Measurements from ENCODE around the gene UBN1. TPM values are rescaled to one million over a fixed set of nuclear protein-coding genes. Genes with fewer than 3 reads are reported as not detected.

Gene UBN1
- total RNA-seq, 4 donors from 2014 or later = 56.0 to 119 (median 62.2) TPM

DNA sequence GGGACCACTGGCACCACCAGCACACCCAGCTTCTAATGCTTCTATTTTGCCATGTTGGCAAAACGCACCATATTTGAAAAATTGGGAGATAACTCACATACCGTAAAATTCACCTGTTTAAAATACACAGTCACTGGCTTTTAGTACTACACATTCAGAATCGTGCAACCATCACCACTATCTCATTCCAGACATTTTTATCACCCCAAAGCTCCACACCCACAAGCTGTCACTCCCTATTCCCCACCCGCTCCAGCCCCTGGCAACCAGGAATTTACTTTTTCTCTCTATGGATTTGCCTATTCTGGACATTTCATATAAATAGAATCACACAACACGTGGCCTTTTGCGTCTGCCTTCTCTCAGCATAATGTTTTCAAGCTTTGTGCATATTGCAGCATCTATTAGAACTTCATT lies 64.7 kb downstream of the UBN1 start:
- Histone ChIP-seq H3K36me3 (no peaks in the 10 kb centered on the region), H3K27ac (no peak overlapping the region), H3K27me3 (no peaks in the 10 kb centered on the region), H3K4me3 (no peak overlapping the region), H3K9me3 (no peaks in the 10 kb centered on the region), H3K4me1 (no peaks in the 10 kb centered on the region)
- TF ChIP-seq, protein P1, sequence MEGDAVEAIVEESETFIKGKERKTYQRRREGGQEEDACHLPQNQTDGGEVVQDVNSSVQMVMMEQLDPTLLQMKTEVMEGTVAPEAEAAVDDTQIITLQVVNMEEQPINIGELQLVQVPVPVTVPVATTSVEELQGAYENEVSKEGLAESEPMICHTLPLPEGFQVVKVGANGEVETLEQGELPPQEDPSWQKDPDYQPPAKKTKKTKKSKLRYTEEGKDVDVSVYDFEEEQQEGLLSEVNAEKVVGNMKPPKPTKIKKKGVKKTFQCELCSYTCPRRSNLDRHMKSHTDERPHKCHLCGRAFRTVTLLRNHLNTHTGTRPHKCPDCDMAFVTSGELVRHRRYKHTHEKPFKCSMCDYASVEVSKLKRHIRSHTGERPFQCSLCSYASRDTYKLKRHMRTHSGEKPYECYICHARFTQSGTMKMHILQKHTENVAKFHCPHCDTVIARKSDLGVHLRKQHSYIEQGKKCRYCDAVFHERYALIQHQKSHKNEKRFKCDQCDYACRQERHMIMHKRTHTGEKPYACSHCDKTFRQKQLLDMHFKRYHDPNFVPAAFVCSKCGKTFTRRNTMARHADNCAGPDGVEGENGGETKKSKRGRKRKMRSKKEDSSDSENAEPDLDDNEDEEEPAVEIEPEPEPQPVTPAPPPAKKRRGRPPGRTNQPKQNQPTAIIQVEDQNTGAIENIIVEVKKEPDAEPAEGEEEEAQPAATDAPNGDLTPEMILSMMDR (IDR thresholded peaks at IDR 0.05) = no peak
- TF ChIP-seq POLR2A (IDR thresholded peaks at IDR 0.05) = no peak
- DNase-seq = no peak

DNA sequence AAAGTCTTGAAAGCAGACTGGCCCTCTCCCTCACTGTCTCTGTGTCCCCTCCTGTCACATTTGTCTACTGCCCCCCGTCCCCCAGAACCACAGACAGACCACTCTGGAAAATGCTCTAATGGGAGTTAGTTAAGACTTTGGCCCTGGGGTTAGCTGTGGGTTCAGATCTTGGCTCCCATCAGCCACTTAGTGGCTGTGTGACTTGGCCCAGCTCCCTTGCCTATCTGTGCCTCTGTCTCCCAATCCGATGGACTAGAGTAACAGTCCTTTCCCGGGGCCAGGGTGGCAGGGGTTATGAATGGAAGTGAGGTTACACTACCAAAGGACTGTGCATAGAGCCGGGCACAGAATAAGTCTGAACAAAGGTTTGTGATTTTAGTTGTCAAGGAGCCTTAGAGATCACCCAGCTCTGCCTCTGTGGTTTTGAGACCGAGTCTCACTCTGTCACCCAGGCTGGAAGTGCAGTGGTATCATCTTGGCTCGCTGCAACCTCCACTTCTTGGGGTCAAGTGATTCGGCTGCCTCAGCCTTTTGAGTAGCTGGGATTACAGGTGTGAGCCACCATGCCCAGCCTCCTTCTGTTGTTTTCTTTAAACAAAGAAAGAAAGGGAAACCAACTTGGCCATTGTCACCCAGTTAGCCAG lies 66.0 kb downstream of the UBN1 start:
- DNase-seq = no peak
- no peak for TF ChIP-seq POLR2A (IDR thresholded peaks at IDR 0.05)
- TF ChIP-seq, protein P1 (IDR thresholded peaks at IDR 0.05) = no peak
- H3K27me3 ChIP-seq = no peaks in the 10 kb centered on the region
- no peaks in the 10 kb centered on the region for H3K36me3 ChIP-seq
- no peaks in the 10 kb centered on the region for H3K4me1 ChIP-seq
- no peak overlapping the region for H3K27ac ChIP-seq
- no peak overlapping the region for H3K4me3 ChIP-seq
- H3K9me3 ChIP-seq = no peaks in the 10 kb centered on the region

DNA sequence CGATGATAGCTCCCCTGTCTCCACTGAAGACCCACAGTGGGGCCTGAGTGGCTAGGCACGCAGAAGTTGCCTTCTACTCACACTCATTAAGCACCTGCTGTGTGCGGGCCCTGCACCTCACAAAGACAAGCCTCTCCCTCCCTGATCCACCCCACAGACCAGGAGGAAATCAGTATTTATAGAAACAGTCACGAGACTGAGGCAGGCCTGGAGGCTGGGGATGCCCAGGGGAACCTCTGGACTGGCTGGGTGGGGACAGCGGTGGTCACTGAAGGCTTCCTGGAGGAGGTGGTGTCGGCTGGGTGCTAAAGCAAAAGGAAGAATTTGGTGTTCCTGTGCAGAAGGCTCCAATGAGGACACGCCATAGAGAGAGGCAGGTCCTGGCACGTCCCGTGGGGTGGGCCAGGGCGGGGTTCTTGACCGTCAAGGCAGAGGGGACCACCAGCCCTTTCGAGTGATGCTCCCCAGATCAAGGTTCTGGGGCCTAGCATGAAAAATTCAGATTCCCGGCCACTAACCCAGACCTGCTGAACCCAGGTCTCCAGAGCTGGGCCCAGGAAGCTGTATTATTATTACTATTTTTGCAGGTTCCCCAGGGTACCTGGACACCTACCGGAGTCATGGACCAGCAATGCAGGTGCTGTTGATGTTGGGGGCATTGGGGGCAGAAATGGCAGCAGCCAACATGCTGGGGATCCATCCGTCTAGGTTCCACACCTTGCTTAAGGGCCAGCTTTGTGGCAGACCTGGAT lies 66.7 kb downstream of the UBN1 start:
- no peak for DNase-seq
- Histone ChIP-seq H3K27me3 (no peaks in the 10 kb centered on the region), H3K4me1 (no peaks in the 10 kb centered on the region), H3K9me3 (no peaks in the 10 kb centered on the region), H3K36me3 (no peaks in the 10 kb centered on the region), H3K4me3 (no peak overlapping the region), H3K27ac (no peak overlapping the region)
- TF ChIP-seq POLR2A (IDR thresholded peaks at IDR 0.05) = no peak
- TF ChIP-seq, protein P1 (IDR thresholded peaks at IDR 0.05) = no peak

DNA sequence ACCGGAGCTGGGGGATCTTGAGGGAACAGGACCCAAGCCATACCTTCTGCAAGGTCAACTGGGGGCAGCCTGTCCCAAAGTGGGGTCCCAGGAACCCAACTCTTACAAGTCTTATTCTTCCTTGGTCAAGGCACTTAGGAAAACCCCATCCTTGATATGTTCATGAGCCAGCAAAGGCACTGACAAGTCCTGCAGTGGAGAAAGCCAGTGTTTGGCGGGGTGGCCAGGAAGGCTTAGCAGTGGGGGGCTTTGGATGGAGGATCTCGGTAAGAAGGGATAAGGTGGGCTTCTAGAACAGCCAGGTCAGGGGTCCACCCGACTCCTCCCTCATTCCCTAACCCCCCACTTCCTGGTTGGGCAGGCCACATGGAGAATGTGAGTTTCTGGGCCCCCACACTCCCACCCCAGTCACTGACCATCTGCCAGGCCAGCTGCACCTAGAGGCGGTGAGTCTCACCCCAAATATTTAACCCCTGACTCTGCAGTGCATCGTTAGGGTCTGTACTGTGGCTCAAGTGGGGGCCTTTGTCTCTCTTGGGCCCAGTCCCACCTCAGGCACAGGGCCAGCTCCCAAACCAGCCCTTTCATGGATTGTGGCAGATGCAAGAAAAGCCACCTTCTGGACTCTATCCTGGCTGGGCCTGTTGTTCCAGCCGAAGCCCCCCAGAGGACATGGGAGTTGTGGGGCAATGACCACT lies 67.4 kb downstream of the UBN1 start:
- no peak overlapping the region for H3K4me3 ChIP-seq
- DNase-seq = no peak
- no peaks in the 10 kb centered on the region for H3K36me3 ChIP-seq
- no peaks in the 10 kb centered on the region for H3K4me1 ChIP-seq
- no peak overlapping the region for H3K27ac ChIP-seq
- TF ChIP-seq POLR2A (IDR thresholded peaks at IDR 0.05) = no peak
- TF ChIP-seq, protein P1 (IDR thresholded peaks at IDR 0.05) = no peak
- H3K27me3 ChIP-seq = no peaks in the 10 kb centered on the region
- no peaks in the 10 kb centered on the region for H3K9me3 ChIP-seq

DNA sequence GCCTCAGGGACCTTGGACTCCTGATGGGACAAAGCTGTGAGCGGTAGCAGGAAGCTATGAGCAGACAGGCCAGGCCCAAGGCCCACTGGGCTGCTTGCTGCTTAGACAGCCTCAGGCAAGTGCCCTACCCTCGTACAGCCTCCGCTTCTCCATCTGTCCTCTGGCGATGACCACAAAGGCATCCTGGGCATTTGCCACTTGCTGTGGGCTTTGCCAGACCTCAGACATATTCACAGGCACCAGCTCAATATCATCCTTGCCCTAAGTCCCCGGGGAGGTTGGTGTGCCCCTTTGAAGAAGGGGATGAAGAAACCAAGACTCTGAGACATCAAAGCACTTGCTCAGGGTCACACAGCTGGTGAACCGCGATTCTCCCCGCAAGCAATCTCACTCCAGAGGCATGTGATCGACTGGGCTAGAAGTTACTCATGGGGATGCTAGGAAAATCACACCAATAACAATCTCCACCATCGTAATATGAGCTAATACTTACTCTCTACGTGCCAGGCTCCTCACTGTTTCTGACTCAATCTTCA lies 68.0 kb downstream of the UBN1 start:
- no peaks in the 10 kb centered on the region for H3K9me3 ChIP-seq
- H3K4me1 ChIP-seq = no peaks in the 10 kb centered on the region
- H3K36me3 ChIP-seq = no peaks in the 10 kb centered on the region
- no peak overlapping the region for H3K4me3 ChIP-seq
- H3K27ac ChIP-seq = no peak overlapping the region
- no peaks in the 10 kb centered on the region for H3K27me3 ChIP-seq
- no peak for DNase-seq
- TF ChIP-seq POLR2A (IDR thresholded peaks at IDR 0.05) = no peak
- TF ChIP-seq, protein P1 (IDR thresholded peaks at IDR 0.05) = no peak

Measured in Peyer's patch (tissue), 4 donors.